Activated CD8-positive, alpha-beta T cell treated with anti-CD3 and anti-CD28 coated beads for 36 hours (primary cell): Measurements from ENCODE around the gene SMARCE1. TPM values are rescaled to one million over a fixed set of nuclear protein-coding genes. Genes with fewer than 3 reads are reported as not detected.

ENCODE experiments used
- ATAC-seq: fragments of 200-7000 bp; cut with Tn5 transposase; one replicate; pipeline ENCODE4 v1.10.0; 2021; ENCODE audit warnings: mild to moderate bottlenecking, moderate library complexity
- CTCF ChIA-PET: fragments of 350-600 bp; sonication (Branson Sonifier 250); formaldehyde crosslinking; loops from one replicate; lab custom pipeline; 2021; ENCODE audit warnings: antibody characterized with exemption; lab: Charles Lee
- POLR2A ChIA-PET: fragments of 350-600 bp; sonication (Branson Sonifier 250); formaldehyde crosslinking; loops from one replicate; lab custom pipeline; 2021; ENCODE audit warnings: antibody characterized with exemption; lab: Charles Lee
- DNase-seq: peaks from one replicate; pipeline ENCODE4 v3.0.0-alpha.2; 2020
- H3K27ac Mint-ChIP-seq: one replicate; pipeline ENCODE4 v1.8.0; 2021; ENCODE audit warnings: mild to moderate bottlenecking, mixed read lengths
- H3K27me3 Mint-ChIP-seq: one replicate; pipeline ENCODE4 v1.8.0; 2021; ENCODE audit warnings: mixed read lengths
- H3K36me3 Mint-ChIP-seq: one replicate; pipeline ENCODE4 v1.8.0; 2021; ENCODE audit warnings: low read depth, mixed read lengths
- H3K4me1 Mint-ChIP-seq: one replicate; pipeline ENCODE4 v1.8.0; 2021; ENCODE audit warnings: low read depth, mixed read lengths
- H3K4me3 Mint-ChIP-seq: one replicate; pipeline ENCODE4 v1.8.0; 2021; ENCODE audit warnings: mild to moderate bottlenecking, moderate library complexity, mixed read lengths
- H3K9me3 Mint-ChIP-seq: one replicate; pipeline ENCODE4 v1.8.0; 2021; ENCODE audit warnings: mixed read lengths
- intact Hi-C: fragments of 100-400 bp; cut with micrococcal nuclease; formaldehyde crosslinking; loops from one replicate; pipeline ENCODE4 v1.10.0; 2022
- total RNA-seq, 2 experiments: library from RNA; stranded (reverse); gene quantifications; one replicate each; pipeline ENCODE4 v1.2.3, GENCODE V29; 2021
- TF ChIP-seq, protein P1 (sequence below): fragments of 200-600 bp; IDR thresholded peaks from one replicate; pipeline ENCODE4 v1.8.0; 2022; ENCODE audit warnings: antibody characterized with exemption, mild to moderate bottlenecking

SMARCE1 gene
- total RNA-seq, 2 experiments from 2014 or later = 87.8 to 92.5 TPM

DNA sequence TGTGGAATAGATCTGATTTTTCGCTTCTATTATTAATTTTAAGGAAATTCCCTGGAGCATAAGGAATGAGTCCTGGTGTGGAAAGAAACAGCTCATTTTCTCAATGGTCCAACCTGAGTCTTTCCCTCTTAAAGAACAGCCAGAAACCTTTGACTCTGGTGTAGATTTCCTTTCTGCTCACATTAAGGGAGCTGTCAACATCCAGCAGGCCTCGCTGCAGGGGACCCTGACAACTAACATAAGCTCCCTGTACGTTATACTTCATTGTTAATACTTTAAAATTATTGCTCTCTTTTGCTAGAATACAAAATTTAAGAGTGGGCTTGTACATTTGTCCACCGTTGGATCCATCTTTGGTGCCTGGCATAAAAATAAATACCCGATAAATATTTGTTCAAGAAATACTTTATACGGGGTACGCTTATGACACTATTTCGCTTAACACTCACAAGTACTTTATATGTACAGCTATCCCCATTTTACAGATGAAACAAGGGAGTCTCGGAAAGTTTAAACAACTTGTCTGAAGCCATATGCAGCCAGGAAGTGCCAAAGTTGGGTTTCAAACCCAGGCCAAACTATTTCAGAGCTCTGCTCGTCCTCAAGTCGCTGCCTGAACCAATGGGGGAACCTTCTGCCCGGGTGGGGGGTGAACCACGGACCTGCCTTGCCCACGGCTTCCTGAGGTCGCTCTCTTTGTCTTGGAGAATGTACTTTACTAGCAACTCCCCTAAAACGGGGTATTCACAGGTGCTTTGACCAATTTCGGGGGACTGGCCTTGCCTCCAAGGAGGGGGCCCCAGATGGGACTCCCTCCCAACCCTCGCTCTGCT is 611 bp downstream of the SMARCE1 start:
- ChIA-PET POLR2A (interaction anchor here (0.6 to 3.3 kb wide), 15 partner anchors 16 to 282 kb away, joined by 3 to 19 read pairs (median 4); partner anchors contain the start of genes GJD3 and TOP2A), CTCF (interaction anchor here (0.7 to 2.5 kb wide), 12 partner anchors 14 to 1019 kb away, joined by 3 to 15 read pairs (median 6); partner anchors contain the start of gene GJD3)
- H3K27me3 Mint-ChIP-seq = no peaks in the 10 kb centered on the region
- H3K4me1 Mint-ChIP-seq = peaks cover 44% of the 10 kb centered on the region
- no peaks in the 10 kb centered on the region for H3K9me3 Mint-ChIP-seq
- peak; percentile 60 for ATAC-seq
- H3K4me3 Mint-ChIP-seq = peak overlapping the region; percentile 81
- intact Hi-C loops = no loop called here
- TF ChIP-seq, protein P1, sequence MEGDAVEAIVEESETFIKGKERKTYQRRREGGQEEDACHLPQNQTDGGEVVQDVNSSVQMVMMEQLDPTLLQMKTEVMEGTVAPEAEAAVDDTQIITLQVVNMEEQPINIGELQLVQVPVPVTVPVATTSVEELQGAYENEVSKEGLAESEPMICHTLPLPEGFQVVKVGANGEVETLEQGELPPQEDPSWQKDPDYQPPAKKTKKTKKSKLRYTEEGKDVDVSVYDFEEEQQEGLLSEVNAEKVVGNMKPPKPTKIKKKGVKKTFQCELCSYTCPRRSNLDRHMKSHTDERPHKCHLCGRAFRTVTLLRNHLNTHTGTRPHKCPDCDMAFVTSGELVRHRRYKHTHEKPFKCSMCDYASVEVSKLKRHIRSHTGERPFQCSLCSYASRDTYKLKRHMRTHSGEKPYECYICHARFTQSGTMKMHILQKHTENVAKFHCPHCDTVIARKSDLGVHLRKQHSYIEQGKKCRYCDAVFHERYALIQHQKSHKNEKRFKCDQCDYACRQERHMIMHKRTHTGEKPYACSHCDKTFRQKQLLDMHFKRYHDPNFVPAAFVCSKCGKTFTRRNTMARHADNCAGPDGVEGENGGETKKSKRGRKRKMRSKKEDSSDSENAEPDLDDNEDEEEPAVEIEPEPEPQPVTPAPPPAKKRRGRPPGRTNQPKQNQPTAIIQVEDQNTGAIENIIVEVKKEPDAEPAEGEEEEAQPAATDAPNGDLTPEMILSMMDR = peak; percentile 14
- peak; percentile 68 for DNase-seq
- peaks cover 22% of the 10 kb centered on the region for H3K36me3 Mint-ChIP-seq
- H3K27ac Mint-ChIP-seq = peak overlapping the region; percentile 92

- no peak for DNase-seq
- ChIA-PET POLR2A (interaction anchor here (0.7 to 2.4 kb wide), 5 partner anchors 8 to 228 kb away, joined by 3 to 11 read pairs (median 4); partner anchors contain the start of gene TOP2A), CTCF (interaction anchor here (1.0 to 2.5 kb wide), 11 partner anchors 13 to 1020 kb away, joined by 3 to 15 read pairs (median 6); no protein-coding TSS in a partner anchor)
- no peak for ATAC-seq
- peaks cover 48% of the 10 kb centered on the region for H3K4me1 Mint-ChIP-seq
- H3K9me3 Mint-ChIP-seq = no peaks in the 10 kb centered on the region
- H3K27ac Mint-ChIP-seq = peak overlapping the region; percentile 25
- H3K27me3 Mint-ChIP-seq = no peaks in the 10 kb centered on the region
- intact Hi-C loops = no loop called here
- peaks cover 29% of the 10 kb centered on the region for H3K36me3 Mint-ChIP-seq
- TF ChIP-seq, protein P1 = no peak
- peak overlapping the region; percentile 81 for H3K4me3 Mint-ChIP-seq
Measured at GRCh38 chr17:40645943-40646342, 1.7 kb downstream of the SMARCE1 start.

GRCh38 chr17:40645291-40645690 is 2.3 kb downstream of the SMARCE1 start:
- POLR2A ChIA-PET = interaction anchor here (0.7 to 2.4 kb wide), 4 partner anchors 8 to 84 kb away, joined by 3 to 11 read pairs (median 4); no protein-coding TSS in a partner anchor
- peak overlapping the region; percentile 13 for H3K4me3 Mint-ChIP-seq
- CTCF ChIA-PET = interaction anchor here (1.0 to 2.4 kb wide), 5 partner anchors 12 to 85 kb away, joined by 3 to 15 read pairs (median 4); no protein-coding TSS in a partner anchor
- TF ChIP-seq, protein P1 = no peak
- H3K27me3 Mint-ChIP-seq = no peaks in the 10 kb centered on the region
- intact Hi-C loops = no loop called here
- no peaks in the 10 kb centered on the region for H3K9me3 Mint-ChIP-seq
- no peak for DNase-seq
- peaks cover 52% of the 10 kb centered on the region for H3K4me1 Mint-ChIP-seq
- peak overlapping the region; percentile 19 for H3K27ac Mint-ChIP-seq
- ATAC-seq = no peak
- peaks cover 32% of the 10 kb centered on the region for H3K36me3 Mint-ChIP-seq

GRCh38 chr17:40637931-40638330 is 9.7 kb downstream of the SMARCE1 start:
- CTCF ChIA-PET = interaction anchor here (1.0 kb wide), 1 partner anchor 13 kb away, joined by 5 read pairs; no protein-coding TSS in a partner anchor
- Mint-ChIP-seq H3K4me1 (peaks cover 31% of the 10 kb centered on the region), H3K27ac (peak overlapping the region; percentile 13), H3K4me3 (no peak overlapping the region), H3K27me3 (no peaks in the 10 kb centered on the region), H3K36me3 (peaks cover 47% of the 10 kb centered on the region), H3K9me3 (no peaks in the 10 kb centered on the region)
- DNase-seq (no peak), ATAC-seq (no peak)
- POLR2A ChIA-PET = interaction anchor here (0.8 kb wide), 1 partner anchor 8 kb away, joined by 3 read pairs; no protein-coding TSS in a partner anchor
- intact Hi-C loops = no loop called here
- TF ChIP-seq, protein P1 = no peak
